Activated CD4-positive, alpha-beta T cell treated with anti-CD3 and anti-CD28 coated beads, Interleukin-2, amount 50 U/mL, for 48 hours (primary cell): Measurements from ENCODE around the gene TESK2.
"Not testable (repeated sequence)": the region's sequence is repeated elsewhere in the genome, so short reads cannot be mapped to it uniquely, and the experiment has no call there.

ENCODE experiments used
- DNase-seq, 2 experiments: peaks; one replicate each; pipeline ENCODE4 v3.0.0-alpha.2; 2020

The TESK2 gene

DNA sequence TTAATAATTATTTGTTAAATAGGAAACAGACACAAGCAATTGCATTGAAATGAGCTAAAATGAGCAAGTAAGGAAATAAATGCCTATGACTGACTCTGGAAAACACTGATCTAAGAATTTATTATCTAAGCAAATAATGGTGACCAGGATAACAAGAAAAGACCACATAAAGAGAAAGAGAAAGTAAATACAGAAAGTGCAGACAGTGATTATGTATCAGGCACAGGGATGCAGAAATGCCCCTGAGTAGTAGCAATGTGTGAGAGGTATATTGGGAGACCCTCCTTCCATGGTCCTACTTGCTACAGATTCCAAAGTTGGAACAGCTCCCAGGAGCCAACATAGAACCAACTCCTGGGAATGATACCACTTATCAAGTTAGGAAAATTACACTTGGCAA, 117.4 kb downstream of the TESK2 start:
- no peak for DNase-seq

- DNase-seq, result no peak
Observed at GRCh38 chr1:45370575-45370974, 120.4 kb downstream of the TESK2 start.

DNA sequence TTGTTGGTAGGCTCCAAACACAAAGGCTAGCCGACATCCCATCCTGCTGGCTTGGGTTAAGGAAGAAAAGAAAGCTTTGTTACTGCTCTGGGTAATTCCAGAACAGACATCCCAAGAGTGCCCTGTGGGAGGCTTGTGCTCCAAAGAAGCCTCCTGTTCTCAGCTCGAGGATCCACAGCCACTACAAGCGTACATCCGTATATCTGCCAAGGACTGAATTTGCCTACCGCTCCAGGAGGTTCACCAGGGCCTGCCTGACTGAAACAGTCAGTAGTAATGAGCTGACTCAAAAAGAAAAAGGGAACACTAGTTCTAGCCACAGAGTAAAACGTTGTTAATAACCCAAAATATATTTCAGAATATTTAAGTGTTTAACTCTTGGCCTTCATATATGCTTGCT, 125.9 kb downstream of the TESK2 start:
- DNase-seq, result no peak

DNA sequence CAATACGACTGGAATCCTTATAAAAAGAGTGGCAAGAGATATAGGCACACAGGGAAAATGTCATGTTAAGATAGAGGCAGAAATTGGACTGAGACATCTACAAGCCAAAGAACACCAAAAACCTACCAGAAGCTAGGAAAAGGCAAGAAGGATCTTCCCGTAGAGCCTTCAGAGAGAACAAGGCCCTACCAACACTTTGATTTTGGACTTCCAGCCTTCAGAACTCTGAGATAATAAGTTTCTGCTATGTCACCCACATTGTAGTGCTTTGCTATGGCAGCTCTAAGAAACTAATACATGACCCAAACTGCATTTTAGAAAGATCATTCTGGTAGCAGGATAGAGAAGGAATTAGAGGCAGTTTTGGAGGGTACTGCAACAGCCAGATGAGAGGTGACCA, 126.7 kb downstream of the TESK2 start:
- DNase-seq, result no peak

GRCh38 chr1:45360981-45361380, 130.0 kb downstream of the TESK2 start:
- not testable (repeated sequence) for DNase-seq

DNA sequence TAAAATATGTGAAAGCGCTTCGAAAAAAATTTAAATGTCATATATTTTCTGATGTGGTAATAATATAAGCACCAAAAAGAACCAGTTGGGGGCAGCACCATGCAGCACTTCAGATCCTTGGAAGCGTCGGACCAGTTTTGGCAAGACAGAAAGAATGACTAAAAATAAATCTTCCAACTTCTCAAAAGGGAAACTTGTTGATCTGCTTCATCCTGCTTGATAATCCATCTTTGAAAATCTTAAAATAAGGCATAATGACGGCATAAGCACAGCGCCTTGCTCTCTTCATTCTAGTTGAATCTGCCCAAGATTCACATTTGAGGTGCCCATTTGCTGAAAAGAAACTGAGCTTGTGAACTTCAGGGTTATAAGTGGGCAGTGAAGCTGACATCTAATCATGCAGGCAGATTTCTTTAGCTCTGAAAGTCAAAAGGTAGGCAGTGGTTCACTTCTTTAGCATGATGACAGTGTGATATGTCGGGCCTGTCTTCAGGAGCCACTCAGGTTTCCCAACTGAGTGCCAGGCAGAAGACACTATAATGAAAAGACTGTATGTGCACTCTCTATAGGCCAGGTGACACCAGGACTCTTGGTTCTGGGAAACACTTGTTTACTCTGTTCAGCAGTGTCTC, 131.0 kb downstream of the TESK2 start:
- DNase-seq, result peak; percentile 57 to 69

DNA sequence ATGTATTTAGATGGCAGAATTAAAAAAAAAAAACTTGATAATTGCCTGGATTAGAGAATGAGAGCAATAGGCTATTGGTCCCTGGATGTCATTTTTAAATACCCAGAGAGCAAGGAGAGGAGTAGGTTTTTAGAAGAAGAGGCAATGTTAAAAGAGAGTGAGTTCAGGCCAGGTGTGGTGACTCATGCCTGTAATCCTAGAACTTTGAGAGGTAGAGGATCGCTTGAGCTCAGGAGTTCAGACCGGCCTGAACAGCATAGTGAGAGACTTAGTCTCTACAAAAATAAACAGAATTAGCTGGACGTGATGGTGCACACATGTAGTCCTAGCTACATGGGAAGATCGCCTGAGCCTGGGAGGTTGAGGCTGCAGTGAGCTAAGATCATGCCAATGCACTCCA, 134.8 kb downstream of the TESK2 start:
- no peak for DNase-seq

GRCh38 chr1:45355683-45356082, 135.3 kb downstream of the TESK2 start:
- DNase-seq, result no peak

DNA sequence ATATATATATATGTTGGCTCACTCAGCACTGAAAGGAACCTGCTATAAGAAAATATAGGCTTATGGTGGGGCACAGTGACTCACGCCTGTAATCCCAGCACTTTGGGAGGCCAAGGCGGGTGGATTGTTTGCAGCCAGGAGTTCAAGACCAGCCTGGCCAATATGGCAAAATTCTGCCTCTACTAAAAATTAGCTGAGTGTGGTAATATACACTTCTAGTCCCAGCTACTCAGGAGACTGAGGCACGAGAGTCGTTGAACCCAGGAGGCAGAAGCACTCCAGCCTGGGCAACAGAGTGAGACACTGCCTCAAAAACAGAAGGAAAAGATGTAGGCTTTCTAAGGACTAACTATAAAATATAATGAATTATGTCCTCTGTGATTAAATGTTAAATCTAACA, 136.1 kb downstream of the TESK2 start:
- no peak for DNase-seq

DNA sequence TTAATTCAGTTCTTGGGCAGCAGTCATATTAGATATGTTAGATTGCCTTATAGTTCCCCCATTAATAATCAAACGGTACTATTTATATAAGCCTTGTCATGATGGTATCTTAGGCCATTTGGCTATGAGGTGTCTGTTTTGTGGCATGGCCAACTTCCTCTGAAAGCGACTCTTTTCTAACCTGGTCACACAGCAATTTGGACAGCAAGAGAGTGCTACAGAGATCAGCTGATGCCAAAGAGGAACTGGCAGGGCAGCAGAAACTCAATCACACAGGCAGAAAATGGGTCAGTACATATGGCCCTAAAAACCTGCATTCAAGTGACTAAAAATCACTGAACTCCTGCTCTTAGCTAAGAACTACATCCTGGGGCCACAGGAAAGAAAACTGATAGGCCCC, 137.3 kb downstream of the TESK2 start:
- DNase-seq, result no peak

GRCh38 chr1:45351508-45351907, 139.5 kb downstream of the TESK2 start:
- no peak for DNase-seq

- no peak for DNase-seq
Observed at GRCh38 chr1:45348966-45349677, 141.8 kb downstream of the TESK2 start.

GRCh38 chr1:45348609-45348965, 142.4 kb downstream of the TESK2 start:
- DNase-seq, result no peak

GRCh38 chr1:45348020-45348419, 142.9 kb downstream of the TESK2 start:
- DNase-seq, result no peak

- DNase-seq, result no peak
Observed at GRCh38 chr1:45346473-45346872, 144.5 kb downstream of the TESK2 start.

DNA sequence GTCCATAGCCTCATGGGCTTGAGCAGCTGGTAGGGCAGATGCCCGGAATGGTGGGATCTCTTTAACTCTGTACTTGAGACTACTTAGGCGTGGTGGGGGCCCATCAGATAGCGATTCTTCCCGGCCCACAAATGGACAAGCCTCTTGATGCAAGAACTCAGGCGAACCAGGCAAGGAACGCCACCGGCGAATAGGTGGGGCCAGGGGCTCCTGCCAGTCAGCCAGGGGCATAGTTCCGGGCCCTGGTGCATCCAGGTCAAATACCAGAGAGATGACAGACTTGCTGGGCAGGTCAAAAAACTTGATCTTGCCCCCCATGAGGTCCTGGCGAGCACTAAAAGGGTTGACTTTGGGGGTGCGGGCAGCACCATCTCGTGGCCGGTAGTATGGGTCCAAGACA, 145.9 kb downstream of the TESK2 start:
- DNase-seq, result no peak

- no peak for DNase-seq
Observed at GRCh38 chr1:45344499-45344898, 146.5 kb downstream of the TESK2 start.

- peak in 1 of 2 experiments; percentile 36 for DNase-seq
Observed at GRCh38 chr1:45340816-45341466, 150.0 kb downstream of the TESK2 start.

DNA sequence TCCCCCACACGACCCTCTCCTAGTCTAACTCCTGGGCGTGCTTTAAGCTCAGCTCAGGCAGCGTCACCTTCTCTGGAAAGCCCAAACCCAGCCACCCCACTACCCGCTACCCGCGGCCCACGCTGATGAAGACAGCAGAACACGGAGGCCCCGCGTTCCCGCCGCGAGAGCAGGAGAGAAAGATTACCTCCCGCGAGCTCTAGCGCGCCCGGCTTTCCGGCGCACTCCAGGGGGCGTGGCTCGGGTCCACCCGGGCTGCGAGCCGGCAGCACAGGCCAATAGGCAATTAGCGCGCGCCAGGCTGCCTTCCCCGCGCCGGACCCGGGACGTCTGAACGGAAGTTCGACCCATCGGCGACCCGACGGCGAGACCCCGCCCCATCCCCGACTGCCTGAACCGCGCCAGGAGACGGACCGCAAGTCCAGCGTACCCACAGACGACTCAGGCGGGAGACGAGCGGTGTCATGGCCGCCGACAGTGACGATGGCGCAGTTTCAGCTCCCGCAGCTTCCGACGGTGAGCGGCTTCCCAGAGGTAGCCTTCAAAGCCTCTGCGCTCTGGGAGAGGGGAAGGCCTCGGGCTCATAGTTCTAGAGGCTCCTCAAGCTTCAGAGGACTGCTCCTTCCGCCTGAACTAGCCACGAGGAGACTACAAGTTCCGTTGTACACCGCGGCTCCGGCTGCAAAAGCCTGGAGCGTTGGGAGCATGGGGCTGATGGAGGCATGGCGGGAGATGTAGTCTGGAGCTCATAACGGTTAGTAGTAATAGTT, 151.0 kb downstream of the TESK2 start, which contains the start of the genes MUTYH and TOE1:
Gene MUTYH, minus strand, starts transcription at position 652 of the 770 bp plus-strand sequence. CDS start 5,935 bp downstream, outside the sequence.
Gene TOE1, plus strand, starts transcription at position 382 of the 770 bp plus-strand sequence. Its CDS starts 83 bp downstream, at position 465.
- peak; percentile 98 for DNase-seq

DNA sequence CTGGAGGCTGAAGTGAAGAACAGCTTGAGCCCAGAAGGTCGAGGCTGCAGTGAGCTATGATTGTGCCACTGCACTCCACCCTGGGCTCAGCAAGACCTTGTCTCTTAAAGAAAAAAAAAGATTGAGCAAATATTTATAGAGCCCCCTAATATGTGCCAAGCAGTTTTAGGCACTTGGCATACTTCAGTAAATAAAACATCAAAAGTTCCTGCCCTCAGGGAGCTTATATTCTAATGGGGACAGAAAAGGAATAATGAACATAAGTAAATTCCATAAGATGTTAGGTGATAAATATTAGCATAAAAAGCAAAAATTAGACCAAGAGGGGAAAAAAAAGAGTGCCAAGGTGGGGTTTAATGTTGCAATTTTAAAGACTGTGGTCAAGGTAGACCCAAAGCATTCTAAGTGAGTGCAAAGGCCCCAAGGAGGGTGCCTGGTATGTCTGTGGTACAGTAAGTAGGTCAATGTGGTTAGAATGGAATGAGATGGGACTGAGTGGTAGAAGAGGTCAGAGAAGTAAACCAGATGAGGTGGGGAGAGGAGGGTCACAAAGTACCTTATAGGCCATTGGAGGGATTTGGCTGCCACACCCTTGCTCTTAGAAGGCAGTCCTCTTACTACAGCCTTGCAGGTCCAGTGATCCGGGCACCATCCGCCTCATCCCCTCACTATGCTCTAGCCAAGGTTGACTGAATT, 153.2 kb downstream of the TESK2 start:
- DNase-seq, result no peak

DNA sequence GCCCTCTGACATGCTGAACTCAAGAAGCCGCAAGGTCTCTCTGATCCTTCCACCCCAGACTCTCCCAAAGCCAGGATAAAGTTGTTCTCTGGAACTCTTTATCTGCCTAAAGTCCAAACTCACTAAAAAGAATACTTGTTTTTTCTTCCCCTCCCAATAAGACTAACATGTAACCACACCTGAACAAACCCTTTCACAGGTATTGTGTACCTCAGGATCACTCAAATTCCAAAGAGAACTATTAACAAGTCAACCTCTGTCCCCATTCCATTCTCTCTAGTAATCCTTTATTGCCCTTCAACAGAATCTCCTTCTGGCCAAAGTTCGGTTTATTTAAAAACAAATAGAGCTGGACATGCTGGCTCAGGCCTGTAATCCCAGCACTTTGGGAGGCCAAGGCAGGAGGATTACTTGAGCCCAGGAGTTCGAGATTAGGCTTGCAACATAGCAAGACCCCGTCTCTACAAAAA, 155.1 kb downstream of the TESK2 start:
- DNase-seq, result no peak
